ENCODE measurements around the gene CYP2R1.

Gene CYP2R1

GRCh38 chr11:14892036-14892556 lies at the start of gene CYP2R1:
Gene CYP2R1 (minus strand): TSS chr11:14892231. CDS start chr11:14892205, 26 bp downstream.
- DNase-seq = peak; percentile 32 to 96 (median 88)

DNA sequence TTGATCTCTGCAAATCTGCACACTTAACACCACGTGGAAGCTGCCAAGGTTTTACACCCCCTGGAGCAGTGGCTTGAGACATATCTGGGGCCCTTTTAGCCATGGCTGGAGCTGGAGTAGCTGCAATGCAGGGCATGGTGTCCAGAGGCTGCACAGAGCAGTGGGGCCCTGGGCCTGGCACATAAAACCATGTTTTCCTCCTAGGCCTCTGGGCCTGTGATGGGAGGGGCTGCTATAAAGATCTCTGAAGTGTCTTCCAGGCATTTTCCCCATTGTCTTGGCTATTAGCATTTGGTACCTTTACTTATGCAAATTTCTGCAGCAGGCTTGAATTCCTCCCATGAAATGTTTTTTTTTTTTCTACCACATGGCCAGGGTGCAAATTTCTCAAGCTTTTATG lies 46.9 kb upstream of the CYP2R1 start:
- no peak for DNase-seq

DNA sequence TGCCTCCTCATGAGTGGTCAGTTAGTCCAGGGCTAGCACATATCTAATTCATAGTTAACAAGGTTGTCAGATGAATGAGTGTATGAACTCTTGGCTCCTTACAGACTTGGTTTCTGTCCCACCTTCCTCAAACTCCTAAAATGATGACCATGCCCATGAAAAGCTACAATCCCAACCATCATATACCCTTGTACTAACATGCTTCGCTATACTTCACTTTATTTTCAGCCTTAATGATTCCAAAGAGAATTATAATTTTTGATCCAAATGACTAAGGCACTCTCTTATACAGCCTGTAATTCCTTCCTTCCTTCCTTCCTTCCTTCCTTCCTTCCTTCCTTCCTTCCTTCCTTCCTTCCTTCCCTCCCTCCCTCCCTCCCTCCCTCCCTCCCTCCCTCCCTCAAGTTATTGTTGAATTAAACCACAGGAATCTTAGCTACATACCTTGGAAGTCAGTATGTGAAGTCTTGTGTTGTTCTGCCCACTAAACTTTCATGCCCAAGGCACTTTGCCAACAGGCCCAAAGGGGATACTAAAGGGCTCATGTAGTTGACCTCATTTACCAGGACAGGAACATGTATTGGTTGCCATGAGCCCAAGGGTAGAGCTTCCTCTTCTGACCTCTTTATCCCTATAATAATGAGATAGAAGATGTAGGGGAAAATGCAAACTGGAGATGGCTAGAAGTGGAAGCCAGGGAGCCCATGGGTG lies 42.8 kb upstream of the CYP2R1 start:
- DNase-seq = no peak

DNA sequence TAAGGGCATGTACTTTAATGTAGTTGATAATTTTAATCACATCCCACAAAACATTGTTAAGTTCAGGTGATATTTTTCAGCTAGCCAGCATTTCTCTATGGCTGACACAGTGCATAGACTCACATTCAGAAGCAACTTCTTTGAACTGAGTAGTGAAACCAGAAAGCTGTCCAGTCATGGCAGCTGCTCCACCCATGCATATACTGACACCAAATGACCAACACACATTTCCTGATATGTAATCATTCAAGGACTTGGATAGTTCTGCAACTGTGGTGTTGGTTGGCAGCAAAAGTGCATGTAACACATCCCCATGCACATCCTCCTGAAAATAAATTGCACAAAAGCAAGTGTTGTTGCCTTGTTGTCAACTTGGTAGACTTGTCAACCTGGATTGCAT lies 40.4 kb upstream of the CYP2R1 start:
- no peak for DNase-seq

DNA sequence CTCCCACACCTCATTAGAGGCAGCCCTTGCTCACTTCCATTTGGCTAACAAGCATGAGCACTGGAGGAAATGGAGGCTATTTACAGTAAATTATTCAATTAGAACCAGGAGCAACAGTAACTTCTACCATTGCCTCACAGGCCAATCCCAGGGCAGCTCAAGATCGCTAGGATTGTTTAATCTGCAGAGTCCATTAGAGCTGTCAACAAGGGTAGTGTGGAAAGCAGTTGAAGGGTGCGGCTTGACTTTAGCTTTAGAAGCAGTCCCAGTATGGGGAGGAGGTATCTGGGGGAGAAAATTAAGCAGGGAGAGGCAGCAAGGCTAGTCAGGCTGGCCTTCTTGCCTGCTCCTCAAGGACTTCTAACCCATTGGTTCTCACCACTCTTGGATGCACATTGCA lies 38.3 kb upstream of the CYP2R1 start:
- no peak for DNase-seq

DNA sequence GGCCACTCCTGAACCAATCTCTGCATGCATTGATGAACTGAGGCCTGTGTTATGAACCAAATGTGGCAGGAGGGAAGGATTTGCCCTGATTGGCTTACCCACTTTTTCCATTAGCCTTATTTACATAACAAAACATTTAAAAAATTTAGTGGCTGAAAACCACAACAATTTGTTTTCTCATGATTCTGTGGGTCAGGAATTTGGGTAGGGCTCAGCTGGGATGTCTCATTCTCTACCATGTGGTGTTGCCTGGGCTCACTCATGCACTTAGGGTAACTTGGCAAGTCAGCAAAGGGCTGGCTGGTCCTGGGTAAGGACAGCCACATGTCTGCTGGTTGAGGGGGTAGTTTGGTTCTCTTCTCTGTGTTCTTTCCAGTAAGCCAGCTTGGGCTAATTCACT lies 35.1 kb upstream of the CYP2R1 start:
- DNase-seq = no peak

- DNase-seq = no peak
Measured at GRCh38 chr11:14924318-14924717, 32.3 kb upstream of the CYP2R1 start.

GRCh38 chr11:14916403-14916802 lies 24.4 kb upstream of the CYP2R1 start:
- no peak for DNase-seq

DNA sequence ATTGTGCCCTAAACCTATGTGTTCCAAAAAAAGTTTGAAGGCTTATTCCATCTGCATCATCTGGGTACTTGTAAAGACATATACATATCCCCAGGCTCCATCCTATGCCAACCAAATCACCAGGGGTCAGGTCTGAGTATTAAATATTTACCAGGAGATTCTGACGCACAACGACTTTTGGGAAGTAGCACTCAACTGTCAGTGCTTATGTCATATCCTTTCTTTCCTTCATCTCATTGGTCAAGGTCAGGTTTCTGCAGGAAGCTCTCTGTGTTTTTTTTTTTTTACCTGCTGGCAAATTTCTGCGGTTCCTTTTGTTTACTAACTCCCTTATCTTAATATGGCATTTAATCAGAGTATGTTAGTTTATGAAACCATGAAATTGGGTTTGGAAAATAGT lies 22.5 kb upstream of the CYP2R1 start:
- no peak for DNase-seq

GRCh38 chr11:14908214-14908880 lies 16.3 kb upstream of the CYP2R1 start:
- peak in 11 of 56 donors; percentile 1 to 24 (median 14) for DNase-seq

DNA sequence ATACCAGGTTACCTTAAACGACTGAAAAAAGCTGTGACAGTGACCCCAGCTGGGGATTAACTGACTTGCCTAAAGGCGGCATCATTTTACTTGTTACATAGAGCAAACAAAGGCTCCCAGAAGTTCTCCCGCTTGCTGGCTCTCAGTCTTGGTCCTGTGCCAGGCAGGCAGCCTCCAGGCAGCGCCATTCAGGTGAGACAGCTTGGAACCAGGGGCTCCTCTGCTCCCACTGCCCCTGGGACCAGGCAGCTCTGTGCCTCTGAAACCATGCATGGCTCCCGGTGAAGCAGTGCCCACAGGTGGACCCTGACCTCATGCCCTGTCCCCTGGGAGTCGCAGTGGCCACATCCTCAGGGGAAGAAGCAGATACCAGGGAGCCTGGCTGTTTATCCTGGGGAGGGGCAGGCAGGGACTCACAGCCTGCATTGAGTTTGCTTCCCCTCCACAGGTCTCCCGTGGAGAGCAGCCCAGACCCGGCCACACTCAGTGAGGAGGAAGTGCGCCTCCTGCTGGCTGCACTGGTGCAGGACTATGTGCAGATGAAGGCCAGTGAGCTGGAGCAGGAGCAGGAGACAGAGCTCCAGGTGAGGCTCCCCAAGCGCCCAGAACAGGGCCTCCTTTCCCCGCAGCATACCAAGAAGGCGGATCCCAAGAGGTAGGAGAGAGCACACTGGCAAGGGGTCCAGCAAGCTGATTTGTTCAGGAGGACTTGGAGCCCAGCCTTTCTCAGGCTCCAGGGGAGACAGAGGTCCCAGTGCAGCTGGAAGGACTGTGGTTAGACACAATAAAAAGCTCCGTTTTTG lies 15.6 kb upstream of the CYP2R1 start:
- DNase-seq = peak in 42 of 56 donors; percentile 11 to 81 (median 47)

DNA sequence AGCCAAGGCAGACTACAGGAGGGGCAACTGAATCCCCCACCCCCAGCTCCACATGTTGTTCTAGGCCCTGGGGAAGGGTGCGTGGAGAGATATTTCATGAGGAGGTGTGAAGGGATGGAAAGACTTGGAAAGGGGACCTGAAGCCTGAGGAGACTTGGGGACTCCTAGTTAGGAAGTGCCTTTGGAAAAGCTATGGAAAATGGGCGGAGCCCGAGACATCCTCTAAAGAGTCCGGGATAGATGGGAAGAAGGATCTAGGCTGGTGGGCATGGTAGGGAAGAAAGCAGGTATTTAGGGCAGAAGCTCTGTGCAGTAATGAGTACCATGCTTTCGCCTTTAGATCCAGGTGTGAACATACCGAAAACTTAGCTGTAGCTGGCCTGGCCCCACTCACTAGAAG lies 15.0 kb upstream of the CYP2R1 start:
- DNase-seq = no peak

DNA sequence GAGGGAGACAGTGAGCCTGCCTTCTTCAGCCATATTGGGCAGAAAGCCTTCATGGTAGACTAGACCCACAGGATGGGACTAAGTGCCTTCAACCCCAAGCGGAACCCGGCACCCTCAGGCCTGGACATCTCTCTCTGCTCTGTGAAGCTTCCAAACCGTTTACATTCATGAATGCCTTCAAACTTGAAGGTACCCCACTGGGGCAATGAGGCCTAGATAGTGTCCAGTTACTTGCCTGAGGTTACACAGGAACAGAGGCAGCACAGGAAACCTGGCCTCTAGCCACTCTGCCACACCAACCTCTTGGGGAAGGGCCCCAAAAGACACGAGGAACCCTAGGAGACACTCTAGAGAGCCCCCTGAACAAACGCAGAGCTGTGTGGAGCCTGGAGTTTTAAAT lies 14.5 kb upstream of the CYP2R1 start:
- DNase-seq = no peak

DNA sequence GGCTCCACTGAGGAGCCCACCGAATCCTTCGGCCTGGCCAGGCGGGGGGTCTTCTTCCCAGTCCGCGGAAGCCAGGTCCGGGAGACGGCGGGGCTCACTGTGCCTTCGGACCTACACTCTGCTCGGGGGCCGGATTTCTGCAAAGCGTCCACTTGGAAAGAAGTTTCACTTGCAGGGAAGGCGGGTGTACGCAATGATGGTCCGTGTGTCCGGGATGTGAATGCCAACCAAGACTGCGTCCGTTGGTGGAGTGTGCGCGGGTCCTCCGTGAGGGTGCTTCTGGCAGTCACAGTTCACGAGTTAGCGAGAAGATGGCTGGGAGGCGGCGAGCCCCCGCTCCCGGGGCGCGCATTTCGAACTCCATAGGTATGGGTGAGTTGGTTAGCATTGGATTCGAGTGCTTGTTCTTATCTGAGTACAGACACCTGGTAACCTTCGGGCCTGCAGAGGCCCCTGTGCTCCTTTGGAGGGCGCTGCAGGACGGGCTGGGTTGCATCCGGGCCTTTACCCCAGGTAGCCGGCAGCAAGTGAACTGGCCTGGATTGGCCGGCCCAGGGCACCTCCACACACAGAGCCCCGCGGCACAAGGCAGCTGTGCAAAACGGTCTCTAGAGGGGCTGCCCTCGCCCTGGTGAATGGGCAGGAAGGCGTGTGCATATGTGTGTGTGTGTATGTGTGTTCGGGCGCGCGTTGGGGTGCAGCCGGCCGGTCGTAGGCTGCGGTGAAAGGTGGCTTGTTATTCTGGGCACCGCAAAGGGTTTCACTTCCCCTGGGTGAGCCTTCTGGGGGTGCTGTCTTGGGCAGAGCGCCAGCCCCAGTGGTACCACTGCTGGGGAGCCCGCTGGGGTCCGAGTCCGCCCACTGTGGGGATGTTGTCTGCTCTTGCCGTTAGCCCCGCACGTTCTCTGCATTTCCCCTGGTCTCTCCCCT lies 13.3 kb upstream of the CYP2R1 start:
- DNase-seq = peak in 11 of 56 donors; percentile 3 to 49 (median 25)

GRCh38 chr11:14904745-14905103 lies 12.7 kb upstream of the CYP2R1 start:
- peak in 40 of 56 donors; percentile 15 to 79 (median 48) for DNase-seq

- no peak for DNase-seq
Measured at GRCh38 chr11:14902650-14903350, 10.8 kb upstream of the CYP2R1 start.

- DNase-seq = no peak
Measured at GRCh38 chr11:14898906-14899305, 6.9 kb upstream of the CYP2R1 start.

DNA sequence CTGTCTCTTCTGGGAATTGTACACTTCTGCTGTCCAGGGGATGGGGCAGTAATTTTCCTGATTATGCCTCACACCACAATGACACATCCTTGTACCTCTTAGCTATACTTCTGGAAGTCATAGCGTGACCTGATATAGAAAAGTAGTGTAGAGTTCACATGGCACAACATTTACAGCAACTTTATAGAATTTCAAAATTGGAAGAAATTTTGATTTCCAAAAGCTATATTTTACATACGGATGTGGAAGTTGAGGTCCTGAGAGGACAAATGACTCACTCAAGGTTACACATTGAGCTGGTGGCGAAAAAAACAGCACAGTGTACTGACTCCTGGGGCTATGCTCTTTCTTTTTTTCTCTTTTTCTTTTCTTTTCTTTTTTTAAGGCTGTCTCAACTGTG lies 6.3 kb upstream of the CYP2R1 start:
- DNase-seq = no peak

- peak in 10 of 56 donors; percentile 2 to 29 (median 13) for DNase-seq
Measured at GRCh38 chr11:14894657-14895598, 2.9 kb upstream of the CYP2R1 start.
